ENCODE measurements around the gene ATP11A. TPM values are rescaled to one million over a fixed set of nuclear protein-coding genes. Genes with fewer than 3 reads are reported as not detected.

The ATP11A gene
- total and polyA plus RNA-seq, 9 of the 15 experiments (the other 6 are each of a cell fraction or from before 2014, with no cell fraction given), result 0.38 to 34.2 (median 4.2) TPM

- TF ChIP-seq IRF9 (tag; IDR thresholded peaks at IDR 0.05), result no peak
These were observed 15.1 kb upstream of the ATP11A start (continued) for GRCh38 chr13:112674412-112675365.

GRCh38 chr13:112675366-112675756, 14.5 kb upstream of the ATP11A start:
- Histone ChIP-seq H3K4me3 (no peak overlapping the region), H2AFZ (ENCODE audit: low read depth, low read length) (no peak overlapping the region), H3K79me2 (ENCODE audit: control insufficient read depth, insufficient read depth, low read length) (no peaks in the 10 kb centered on the region), H3K9ac (ENCODE audit: insufficient read depth in 1 of 2, low read depth in 2 of 2, low read length in 2 of 2) (no peak overlapping the region), H3K27me3 (ENCODE audit: control insufficient read depth in 2 of 2, insufficient read depth in 2 of 2, low read length in 2 of 2) (peaks cover 27 to 46% of the 10 kb centered on the region in 2 experiments), H3K9me3 (replicated peaks; ENCODE audit: control insufficient read depth, insufficient read depth, low read depth, low read length) (no peaks in the 10 kb centered on the region), H3K27ac (ENCODE audit: extremely low read depth, low read depth, low read length) (no peak overlapping the region), H4K20me1 (replicated peaks; ENCODE audit: control insufficient read depth, insufficient read depth, low read length) (no peaks in the 10 kb centered on the region), H3K36me3 (ENCODE audit: control insufficient read depth, insufficient read depth, low read length) (no peaks in the 10 kb centered on the region), H3K4me2 (ENCODE audit: insufficient read depth, low read length) (no peak overlapping the region), H3K4me1 (replicated peaks in 1 of 2; ENCODE audit: control insufficient read depth in 2 of 2, insufficient read depth in 2 of 2, low read length in 2 of 2) (no peaks in the 10 kb centered on the region; a peak in 1 of 5 replicates), H3K9me1 (ENCODE audit: control insufficient read depth, insufficient read depth, low read length) (peaks cover 4% of the 10 kb centered on the region)
- FAIRE-seq (no peak), DNase-seq (ENCODE audit: extremely low read depth in 1 of 4, low spot score in 3 of 4) (no peak), ATAC-seq (no peak)
- 5% methylated on average over 7 of the region's 7 CpGs for WGBS (ENCODE audit: insufficient coverage, low coverage, missing lambda C conversion rate)
- in situ Hi-C loops (cut with MboI) (no loop called here), intact Hi-C loops (cut with micrococcal nuclease) (no loop called here)
- ChIA-PET POLR2A (no interaction called here), CTCF (ENCODE audit: low intra/inter-chr PET ratio) (no interaction called here)
- no TSS peak for BruUV-seq (replicated peaks)
- no peak for TF ChIP-seq HES1 (IDR thresholded peaks at IDR 0.05; ENCODE audit: low read depth)
- TF ChIP-seq ZBTB17 (CRISPR knock-in tag; IDR thresholded peaks at IDR 0.05), result no peak
- TF ChIP-seq HCFC1 (IDR thresholded peaks at IDR 0.05; ENCODE audit: low read depth, low read length), result no peak
- no peak for TF ChIP-seq NFYB (IDR thresholded peaks at IDR 0.05; ENCODE audit: extremely low read depth, insufficient read length)
- TF ChIP-seq RBM34 (IDR thresholded peaks at IDR 0.05; ENCODE audit: borderline replicate concordance, insufficient read depth, low read length), result no peak
- TF ChIP-seq TAF15 (IDR thresholded peaks at IDR 0.05; ENCODE audit: low read depth, low read length), result no peak
- TF ChIP-seq E2F6 (IDR thresholded peaks at IDR 0.05; ENCODE audit: borderline replicate concordance in 1 of 2, extremely low read depth in 1 of 2, insufficient read depth in 1 of 2, insufficient read length in 1 of 2, low read depth in 1 of 2, low read length in 1 of 2, poor library complexity in 1 of 2, severe bottlenecking in 1 of 2), result no peak
- no peak for TF ChIP-seq RCOR1 (IDR thresholded peaks at IDR 0.05; ENCODE audit: borderline replicate concordance in 1 of 2, low read depth in 2 of 2, low read length in 2 of 2)
- TF ChIP-seq ZC3H8 (IDR thresholded peaks at IDR 0.05), result no peak
- TF ChIP-seq NFIC (IDR thresholded peaks at IDR 0.05), result no peak
